ENCODE measurements around the gene CRKL.
"Not testable (repeated sequence)": the region's sequence is repeated elsewhere in the genome, so short reads cannot be mapped to it uniquely, and the experiment has no call there.

The CRKL gene

DNA sequence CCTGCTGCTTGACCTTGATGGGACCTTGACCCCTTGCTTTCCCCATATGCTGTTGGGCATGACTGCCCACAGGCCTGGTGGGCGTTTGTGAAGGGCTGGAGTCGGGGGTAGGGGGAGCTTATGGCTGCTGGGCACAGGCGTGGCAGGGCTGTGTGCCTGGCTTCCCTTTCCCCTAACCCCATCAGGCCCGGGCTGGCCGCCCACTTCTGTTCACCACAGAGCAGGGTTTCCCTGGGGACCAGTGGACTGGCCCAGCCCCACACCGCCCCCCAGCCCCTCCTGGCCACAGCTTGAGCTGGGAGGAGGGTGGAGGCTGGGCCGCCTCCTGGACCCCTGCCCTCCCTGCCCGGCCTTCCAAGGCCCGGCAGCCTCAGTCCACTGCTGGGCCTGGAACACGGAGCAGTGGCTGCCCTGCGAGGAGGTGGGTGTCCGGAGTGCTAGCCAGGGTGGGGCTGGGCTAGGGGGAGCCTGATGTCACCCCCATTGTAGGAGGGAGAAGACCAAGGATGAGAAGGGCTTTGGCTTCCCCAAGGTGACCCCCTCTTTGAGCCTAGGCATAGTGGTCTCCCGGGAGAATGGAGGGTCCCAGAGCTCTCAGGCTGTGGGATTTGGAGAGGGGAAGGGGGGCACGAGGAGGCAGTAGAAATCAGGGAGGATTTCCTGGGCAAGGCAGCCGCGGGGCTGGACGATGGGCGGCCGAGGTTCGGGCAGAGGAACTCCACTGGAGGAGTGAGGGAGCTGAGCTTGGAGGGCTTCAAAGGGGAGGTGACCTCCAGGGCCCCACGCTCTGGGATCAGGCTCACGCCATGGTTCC lies 49.9 kb downstream of the CRKL start, which contains the start of gene AIFM3:
TSS of gene AIFM3 (plus strand) at position 373 of the 814 bp plus-strand sequence. CDS start 690 bp downstream, outside the sequence.
- DNase-seq (ENCODE audit: low spot score), result no peak

DNA sequence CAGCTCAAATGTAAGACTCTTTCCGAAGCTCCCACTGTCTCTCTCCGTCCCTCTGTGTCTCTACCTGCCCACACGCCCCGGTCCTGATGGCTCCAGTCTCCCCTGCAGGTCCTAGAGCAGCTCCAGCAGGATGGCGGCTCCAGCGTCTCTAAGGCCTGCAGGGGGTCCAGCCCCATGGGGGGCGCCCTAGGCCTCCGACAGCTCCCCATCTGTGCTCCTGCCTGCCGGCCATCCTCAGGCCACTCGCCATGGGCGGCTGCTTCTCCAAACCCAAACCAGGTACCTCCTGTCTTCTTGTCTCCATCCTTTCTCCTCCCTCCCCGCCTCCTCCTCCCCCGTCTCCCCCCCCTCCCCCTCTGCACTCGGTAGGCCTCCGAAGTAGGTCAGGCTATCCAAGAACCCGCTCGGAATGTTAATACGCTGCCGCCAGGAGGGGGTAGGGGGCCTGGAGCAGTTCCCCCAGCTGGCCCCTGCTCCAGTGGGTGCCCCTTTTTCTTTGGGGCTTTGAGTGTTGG lies 50.5 kb downstream of the CRKL start:
- no peak for DNase-seq (ENCODE audit: low spot score)

DNA sequence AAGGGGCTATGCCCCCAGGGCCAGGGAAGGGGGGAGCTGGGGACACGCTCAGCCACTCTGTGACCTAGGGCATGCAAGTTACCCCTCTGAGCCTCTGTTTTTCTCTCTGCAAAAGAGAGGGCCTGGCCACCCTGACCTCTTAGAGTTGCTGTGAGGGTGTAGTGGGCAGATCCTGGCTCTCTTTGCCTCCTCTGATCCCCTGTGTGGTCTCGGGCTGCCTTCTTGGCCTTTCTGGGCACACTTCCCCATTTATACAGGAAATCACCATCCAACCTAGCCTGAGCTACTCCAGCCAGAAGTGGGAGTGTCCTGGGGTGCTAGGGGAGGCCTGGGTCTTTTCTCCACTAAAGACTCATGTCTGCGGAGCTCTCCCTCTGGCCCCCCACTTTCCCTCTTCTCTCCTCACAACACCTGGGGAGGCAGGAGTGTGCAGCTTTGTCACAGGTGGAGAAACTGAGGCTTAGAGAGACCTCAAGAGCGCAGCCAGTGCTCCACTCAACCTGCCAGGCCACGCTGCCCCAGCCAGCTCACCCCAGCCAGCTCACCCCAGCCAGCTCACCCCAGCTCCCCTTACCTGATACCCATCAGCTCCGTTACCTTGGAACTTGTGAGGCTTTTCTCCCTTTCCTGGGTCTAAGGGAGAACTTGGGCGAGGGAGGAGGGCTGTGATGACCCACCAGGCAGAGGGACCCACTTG lies 51.2 kb downstream of the CRKL start:
- DNase-seq (ENCODE audit: low spot score), result no peak

DNA sequence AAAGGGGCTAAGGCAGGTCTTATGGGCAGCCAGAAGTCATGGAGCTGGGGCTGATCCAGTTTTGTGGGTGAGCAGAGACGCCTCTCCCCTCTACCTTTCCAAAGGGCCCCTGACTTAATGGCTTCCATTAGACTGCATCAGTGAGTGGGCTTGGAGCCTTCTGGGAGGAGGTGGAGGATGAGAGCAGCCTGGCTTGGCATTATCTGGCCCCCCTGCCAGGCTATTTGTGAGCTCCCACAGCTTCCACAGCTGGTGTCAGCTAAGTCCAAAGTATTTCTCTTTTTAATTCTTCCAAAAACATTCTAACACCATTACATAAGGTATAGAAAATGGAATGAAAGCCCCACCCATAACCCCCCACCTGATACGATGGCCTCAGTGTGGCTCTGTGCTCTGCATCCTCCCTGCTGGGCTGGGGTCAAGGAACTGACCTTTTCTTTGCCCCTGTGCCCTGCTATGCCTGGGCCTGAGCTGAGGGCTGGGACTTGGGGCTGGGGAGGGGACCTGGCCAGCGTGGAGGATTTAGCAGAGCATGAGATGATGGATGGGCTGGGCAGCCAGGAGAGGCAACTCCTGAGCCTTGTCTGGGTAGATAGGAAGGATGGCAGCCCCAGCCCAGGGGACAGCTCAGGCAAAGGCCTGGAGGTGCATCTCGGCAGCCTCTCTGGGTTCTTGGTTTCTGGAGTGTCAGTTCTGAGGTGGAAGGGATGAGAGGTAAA lies 53.9 kb downstream of the CRKL start:
- no peak for DNase-seq (ENCODE audit: low spot score)

DNA sequence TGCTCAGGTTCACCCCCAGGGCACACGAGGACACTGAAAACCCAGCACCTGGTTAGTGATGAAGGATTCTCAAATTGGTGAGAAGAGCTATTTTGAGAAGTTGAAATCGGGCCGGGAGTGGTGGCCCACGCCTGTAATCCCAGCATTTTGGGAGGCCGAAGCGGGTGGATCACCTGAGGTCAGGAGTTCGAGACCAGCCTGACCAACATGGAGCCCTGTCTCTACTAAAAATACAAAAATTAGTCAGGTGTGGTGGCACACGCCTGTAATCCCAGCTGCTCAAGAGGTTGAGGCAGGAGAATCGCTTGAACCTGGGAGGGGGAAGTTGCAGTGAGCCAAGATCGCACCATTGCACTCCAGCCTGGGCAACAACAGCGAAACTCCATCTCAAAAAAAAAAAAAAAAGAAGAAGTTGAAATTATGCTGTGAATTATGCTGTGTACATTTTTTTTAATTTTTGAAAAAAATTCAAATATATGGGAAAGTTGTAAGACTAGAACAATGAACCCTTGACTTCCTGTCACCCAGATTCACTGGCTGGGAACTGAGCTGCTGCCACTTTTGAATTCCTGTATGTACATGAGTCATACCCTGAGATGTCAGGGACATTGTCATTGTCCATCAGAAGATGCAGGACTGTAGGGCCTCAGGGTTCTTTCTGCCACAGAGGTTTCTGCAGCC lies 54.9 kb downstream of the CRKL start:
- DNase-seq (ENCODE audit: low spot score), result not testable (repeated sequence)

DNA sequence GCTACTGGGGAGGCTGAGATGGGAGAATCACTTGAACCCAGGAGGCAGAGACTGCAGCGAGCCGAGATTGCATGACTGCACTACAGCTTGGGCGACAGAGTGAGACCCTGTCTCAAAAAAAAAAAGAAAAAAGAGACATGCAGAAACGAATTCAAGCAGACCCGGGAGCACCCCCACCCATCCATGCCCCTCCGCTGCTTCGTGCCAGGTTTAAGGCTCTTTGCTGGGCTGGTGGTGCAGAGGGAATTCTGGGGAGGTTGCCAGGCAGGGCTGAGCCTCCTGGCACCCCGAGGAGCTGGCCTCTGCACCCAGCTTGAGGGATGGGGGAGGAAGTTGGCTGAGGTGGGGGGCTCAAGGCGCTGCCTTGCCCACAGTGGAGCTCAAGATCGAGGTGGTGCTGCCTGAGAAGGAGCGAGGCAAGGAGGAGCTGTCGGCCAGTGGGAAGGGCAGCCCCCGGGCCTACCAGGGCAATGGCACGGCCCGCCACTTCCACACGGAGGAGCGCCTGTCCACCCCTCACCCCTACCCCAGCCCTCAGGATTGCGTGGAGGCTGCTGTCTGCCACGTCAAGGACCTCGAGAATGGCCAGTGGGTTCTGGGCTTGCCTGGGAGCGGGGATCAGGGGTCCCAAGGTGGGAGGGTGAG lies 55.8 kb downstream of the CRKL start:
- no peak for DNase-seq (ENCODE audit: low spot score)

GRCh38 chr22:20973634-20974286 lies 56.6 kb downstream of the CRKL start:
- DNase-seq (ENCODE audit: low spot score), result no peak

DNA sequence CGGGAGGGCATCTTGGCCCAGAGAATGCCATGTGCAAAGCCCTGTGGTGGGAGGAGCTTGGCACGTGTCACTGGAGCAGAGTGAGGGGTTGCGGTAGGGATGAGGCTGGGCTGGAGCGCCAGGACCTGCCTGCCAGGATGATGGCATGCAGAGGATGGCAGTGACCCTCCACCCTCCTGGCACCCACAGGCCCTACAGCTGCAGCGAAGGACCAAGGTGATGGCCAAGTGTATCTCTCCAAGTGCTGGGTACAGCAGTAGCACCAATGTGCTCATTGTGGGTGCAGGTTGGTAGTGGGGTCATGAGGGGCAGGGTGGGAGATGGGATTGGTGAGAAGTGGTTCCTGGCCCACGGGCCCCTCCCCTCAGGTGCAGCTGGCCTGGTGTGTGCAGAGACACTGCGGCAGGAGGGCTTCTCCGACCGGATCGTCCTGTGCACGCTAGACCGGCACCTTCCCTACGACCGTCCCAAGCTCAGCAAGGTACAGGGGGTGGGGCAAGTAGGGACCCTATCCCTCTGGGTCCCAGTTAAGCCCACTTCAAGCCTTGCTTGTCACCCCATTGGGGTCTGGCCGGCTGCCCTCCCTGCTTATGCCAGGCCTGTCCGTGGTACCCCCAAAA lies 57.2 kb downstream of the CRKL start:
- DNase-seq (ENCODE audit: low spot score), result no peak

DNA sequence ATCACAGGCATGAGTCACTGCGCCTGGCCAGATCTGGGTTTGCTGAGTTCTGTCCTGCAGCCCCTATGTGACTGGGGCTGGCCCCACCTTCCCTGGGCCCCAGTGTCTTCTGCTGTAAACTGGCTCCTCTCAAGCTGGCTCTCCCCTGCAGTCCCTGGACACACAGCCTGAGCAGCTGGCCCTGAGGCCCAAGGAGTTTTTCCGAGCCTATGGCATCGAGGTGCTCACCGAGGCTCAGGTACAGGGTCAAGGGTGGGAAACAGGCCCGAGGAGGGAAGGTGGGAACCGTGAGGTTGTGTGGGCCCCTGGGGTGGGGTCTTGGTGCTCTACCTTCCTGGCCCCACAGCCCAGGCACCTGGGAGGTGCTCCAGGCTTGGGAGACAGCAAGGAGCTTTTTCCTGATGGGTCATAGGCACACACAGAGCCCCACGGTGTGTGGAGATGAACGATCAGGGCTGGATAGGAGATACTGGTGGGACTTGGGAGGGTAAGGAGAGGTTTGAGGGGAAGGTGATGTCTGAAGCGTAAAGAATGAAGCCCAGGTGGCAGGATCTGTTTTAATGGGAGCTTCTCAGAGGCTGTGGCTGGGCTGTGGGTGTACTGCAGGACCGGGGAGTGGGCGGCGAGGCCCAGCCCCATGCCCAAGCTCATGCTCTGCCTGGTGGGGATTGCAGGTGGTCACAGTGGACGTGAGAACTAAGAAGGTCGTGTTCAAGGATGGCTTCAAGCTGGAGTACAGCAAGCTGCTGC lies 58.5 kb downstream of the CRKL start:
- no peak for DNase-seq (ENCODE audit: low spot score)

- no peak for DNase-seq (ENCODE audit: low spot score)
Measured at GRCh38 chr22:20976291-20976877, 59.2 kb downstream of the CRKL start.

DNA sequence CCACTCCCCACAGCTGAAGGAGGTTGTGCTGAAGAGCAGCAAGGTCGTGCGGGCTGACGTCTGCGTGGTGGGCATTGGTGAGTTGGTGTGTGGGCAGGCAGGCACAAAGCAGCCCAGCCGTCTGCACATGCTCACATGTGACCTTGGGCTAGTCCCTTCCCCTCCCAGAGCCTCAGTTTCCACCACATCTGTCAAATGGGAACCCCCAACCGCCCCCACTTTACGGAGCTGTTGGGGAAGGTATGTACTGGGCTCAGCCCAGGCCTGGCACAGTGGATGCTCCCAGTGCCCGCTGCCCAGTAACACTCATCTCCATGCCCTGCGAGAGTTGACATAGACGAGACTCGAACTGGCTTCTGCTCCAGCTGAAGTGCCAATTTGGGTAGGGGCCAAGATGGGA lies 59.8 kb downstream of the CRKL start:
- no peak for DNase-seq (ENCODE audit: low spot score)

- no peak for DNase-seq (ENCODE audit: low spot score)
Measured at GRCh38 chr22:20977516-20978170, 60.4 kb downstream of the CRKL start.

DNA sequence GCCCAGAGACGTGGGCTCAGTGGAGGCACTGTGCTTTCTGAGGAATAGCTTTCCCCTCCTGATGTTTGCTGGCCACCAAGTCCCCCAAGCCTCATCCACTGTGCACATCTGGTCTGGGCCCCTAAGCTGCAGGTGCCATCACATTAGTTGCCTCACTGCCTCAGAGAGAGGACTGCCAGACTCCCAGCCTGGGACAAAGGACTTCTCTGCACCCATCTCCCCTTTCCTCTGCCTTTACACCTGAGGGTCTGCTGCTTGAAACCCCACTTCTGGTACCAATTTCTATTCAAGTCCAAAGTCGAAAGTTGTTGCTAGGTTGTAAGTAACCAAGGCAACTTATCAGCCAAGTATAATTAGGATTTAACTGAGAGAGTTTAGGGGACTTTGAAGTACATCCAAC lies 61.2 kb downstream of the CRKL start:
- no peak for DNase-seq (ENCODE audit: low spot score)

- DNase-seq (ENCODE audit: low spot score), result peak; percentile 52
Measured at GRCh38 chr22:20979243-20979809, 62.1 kb downstream of the CRKL start.

GRCh38 chr22:20979940-20980453 lies 62.8 kb downstream of the CRKL start:
- DNase-seq (ENCODE audit: low spot score), result no peak

DNA sequence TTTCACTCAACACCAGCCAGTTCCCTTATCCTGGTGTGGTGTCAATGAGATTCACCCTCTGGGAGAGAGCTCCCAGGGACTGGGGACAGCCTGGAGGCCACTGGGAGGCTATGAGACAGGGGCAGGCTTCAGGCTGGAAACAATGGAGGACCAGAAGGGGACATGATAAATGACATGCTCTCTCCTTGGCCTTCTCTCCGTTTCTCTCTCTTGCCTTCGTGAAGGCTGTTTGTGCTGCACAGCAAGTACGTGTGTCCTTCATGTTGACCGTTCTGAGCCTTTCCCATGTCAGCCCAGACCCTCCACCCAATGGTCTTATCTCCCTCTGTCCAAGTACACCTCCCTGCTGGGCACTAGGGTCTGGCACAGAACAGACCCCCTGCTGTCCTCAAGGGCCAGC lies 63.3 kb downstream of the CRKL start:
- DNase-seq (ENCODE audit: low spot score), result no peak

GRCh38 chr22:20980938-20981722 lies 63.9 kb downstream of the CRKL start:
- DNase-seq (ENCODE audit: low spot score), result no peak
